Stomach (tissue), 4 donors: ENCODE data around the gene FYN.

ENCODE experiments used
- POLR2A ChIP-seq, 4 donors: fragments of 450-650 bp; IDR thresholded peaks; one replicate each; pipeline ENCODE4 v1.6.1; 2016; ENCODE audit warnings: antibody characterized with exemption in 4 of 4, control low read depth in 2 of 4, mild to moderate bottlenecking in 1 of 4, moderate library complexity in 1 of 4
- TF ChIP-seq, protein P1 (sequence below), 7 experiments: fragments of 450-650 bp in 4 of 7; fragments of 200-600 bp in 3 of 7; sonication (generic) in 3 of 7; IDR thresholded peaks; one replicate each; pipeline ENCODE4 v1.5.1; 2016 to 2019; ENCODE audit warnings: antibody characterized with exemption in 7 of 7, control low read depth in 2 of 7, mild to moderate bottlenecking in 1 of 7

DNA sequence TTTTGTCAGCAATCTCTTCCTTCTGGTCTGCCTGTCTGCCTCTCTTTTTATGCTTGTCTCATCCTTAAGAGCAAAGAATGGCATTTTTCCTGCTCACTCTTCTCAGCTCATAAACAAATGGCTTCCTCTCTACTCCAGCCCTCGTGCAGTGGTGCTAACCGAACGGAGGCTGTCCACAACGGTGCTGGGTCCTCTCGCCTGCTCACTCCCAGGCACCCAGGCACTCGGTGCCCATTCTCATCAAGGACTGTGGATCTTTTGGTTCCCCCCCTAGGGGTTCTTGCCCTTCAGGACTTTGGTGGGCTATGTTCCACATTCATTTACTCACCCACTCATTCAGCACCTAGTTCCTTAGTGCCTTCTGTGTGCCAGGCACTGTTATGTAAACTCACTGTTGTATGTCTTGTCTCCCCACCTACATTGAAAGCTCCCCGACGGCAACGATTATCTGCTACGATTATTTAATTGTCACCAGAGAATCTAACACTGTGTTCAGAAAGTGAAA is 113.9 kb downstream of the FYN start:
- no peak for TF ChIP-seq POLR2A (IDR thresholded peaks at IDR 0.05)
- TF ChIP-seq, protein P1, sequence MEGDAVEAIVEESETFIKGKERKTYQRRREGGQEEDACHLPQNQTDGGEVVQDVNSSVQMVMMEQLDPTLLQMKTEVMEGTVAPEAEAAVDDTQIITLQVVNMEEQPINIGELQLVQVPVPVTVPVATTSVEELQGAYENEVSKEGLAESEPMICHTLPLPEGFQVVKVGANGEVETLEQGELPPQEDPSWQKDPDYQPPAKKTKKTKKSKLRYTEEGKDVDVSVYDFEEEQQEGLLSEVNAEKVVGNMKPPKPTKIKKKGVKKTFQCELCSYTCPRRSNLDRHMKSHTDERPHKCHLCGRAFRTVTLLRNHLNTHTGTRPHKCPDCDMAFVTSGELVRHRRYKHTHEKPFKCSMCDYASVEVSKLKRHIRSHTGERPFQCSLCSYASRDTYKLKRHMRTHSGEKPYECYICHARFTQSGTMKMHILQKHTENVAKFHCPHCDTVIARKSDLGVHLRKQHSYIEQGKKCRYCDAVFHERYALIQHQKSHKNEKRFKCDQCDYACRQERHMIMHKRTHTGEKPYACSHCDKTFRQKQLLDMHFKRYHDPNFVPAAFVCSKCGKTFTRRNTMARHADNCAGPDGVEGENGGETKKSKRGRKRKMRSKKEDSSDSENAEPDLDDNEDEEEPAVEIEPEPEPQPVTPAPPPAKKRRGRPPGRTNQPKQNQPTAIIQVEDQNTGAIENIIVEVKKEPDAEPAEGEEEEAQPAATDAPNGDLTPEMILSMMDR (IDR thresholded peaks at IDR 0.05), result no peak
